HL-60 (cell line): ENCODE results near the gene FPGS.

ENCODE experiments used
- DNase-seq, 2 experiments: peaks; one replicate each; pipeline ENCODE4 v3.0.0-alpha.2; 2010 to 2020; ENCODE audit warnings: low read depth in 1 of 2, low spot score in 1 of 2
- H3K27ac ChIP-seq: fragments of 250-450 bp; sonication (Bioruptor Pico); replicated peaks from 2 replicates; pipeline ENCODE4 v1.5.1; 2020; ENCODE audit warnings: mild to moderate bottlenecking, moderate library complexity
- H3K27me3 ChIP-seq: fragments of 250-450 bp; sonication (Bioruptor Pico); 2 replicates; pipeline ENCODE4 v1.5.1; 2021; ENCODE audit warnings: mild to moderate bottlenecking, moderate library complexity; ENCODE audit not compliant: insufficient read depth, poor library complexity, severe bottlenecking
- H3K4me3 ChIP-seq: replicated peaks from 2 replicates; pipeline ENCODE4 v1.5.1; 2011; ENCODE audit warnings: mild to moderate bottlenecking, control low read depth, low read length; ENCODE audit not compliant: insufficient read depth
- GABPA ChIP-seq: IDR thresholded peaks from 2 replicates; pipeline ENCODE4 v1.6.1; 2012; ENCODE audit warnings: low read depth
- POLR2AphosphoS5 ChIP-seq: IDR thresholded peaks from 2 replicates; pipeline ENCODE4 v1.6.1; 2012; ENCODE audit warnings: low read depth
- SPI1 ChIP-seq: IDR thresholded peaks from 2 replicates; pipeline ENCODE4 v1.6.1; 2012; ENCODE audit warnings: low read depth, mild to moderate bottlenecking, borderline replicate concordance
- TF ChIP-seq, protein P1 (sequence below): IDR thresholded peaks from one replicate; pipeline ENCODE4 v1.5.1; 2011; ENCODE audit warnings: low read length, control low read depth, inconsistent platforms; ENCODE audit not compliant: insufficient read depth
- TF ChIP-seq, protein P2 (sequence below): IDR thresholded peaks from 2 replicates; pipeline ENCODE4 v1.6.1; 2012; ENCODE audit warnings: low read depth; ENCODE audit not compliant: insufficient replicate concordance

FPGS gene

DNA sequence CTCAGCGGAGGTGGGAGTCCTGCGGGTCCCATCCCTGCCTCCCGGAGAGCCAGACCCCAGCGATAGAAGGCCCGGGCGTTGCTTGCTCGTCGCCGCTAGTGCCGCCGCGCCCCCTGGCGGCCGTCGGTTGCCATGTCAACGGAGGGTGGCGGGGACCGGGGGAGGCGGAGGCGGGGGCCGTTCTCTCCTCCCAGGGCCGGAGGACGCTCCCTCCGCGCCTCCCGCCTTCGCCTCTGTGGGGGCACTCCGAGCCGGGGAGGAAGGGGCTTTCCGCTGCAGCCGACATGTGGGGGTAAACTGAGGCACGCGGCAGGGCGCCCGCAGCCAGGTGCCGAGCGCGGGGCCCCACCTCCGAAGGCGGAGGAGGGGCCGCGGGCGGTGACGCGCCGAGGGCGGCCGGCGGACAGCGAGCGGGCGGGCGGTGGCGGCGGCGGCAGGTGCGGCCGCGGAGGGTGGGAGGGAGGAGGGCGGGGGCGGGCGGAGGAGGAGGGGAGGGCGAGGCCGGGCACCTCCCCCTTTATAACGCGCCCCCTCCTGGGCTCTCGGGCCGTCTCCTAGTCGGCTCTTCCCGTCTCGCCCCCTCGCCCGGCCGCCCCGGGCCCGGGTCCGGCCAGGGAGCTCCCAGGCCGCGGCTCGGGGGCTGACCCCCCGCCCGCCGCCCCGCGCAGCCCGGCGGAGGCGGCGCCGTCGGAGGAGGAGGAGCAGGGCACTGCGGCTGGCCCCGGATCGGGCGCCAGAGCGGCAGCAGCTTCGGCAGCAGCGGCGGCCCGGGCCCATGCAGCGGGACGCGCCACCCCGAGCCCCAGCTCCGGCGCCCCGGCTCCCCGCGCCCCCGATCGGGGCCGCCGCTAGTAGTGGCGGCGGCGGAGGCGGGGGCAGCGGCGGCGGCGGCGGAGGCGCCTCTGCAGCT lies 17.4 kb upstream of the FPGS start:
- Histone ChIP-seq H3K27ac (peak overlapping the region; percentile 96), H3K4me3 (peak overlapping the region; percentile 93), H3K27me3 (no peaks in the 10 kb centered on the region)
- TF ChIP-seq, protein P1, sequence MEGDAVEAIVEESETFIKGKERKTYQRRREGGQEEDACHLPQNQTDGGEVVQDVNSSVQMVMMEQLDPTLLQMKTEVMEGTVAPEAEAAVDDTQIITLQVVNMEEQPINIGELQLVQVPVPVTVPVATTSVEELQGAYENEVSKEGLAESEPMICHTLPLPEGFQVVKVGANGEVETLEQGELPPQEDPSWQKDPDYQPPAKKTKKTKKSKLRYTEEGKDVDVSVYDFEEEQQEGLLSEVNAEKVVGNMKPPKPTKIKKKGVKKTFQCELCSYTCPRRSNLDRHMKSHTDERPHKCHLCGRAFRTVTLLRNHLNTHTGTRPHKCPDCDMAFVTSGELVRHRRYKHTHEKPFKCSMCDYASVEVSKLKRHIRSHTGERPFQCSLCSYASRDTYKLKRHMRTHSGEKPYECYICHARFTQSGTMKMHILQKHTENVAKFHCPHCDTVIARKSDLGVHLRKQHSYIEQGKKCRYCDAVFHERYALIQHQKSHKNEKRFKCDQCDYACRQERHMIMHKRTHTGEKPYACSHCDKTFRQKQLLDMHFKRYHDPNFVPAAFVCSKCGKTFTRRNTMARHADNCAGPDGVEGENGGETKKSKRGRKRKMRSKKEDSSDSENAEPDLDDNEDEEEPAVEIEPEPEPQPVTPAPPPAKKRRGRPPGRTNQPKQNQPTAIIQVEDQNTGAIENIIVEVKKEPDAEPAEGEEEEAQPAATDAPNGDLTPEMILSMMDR, result peak; percentile 49
- TF ChIP-seq SPI1, result no peak
- TF ChIP-seq, protein P2, sequence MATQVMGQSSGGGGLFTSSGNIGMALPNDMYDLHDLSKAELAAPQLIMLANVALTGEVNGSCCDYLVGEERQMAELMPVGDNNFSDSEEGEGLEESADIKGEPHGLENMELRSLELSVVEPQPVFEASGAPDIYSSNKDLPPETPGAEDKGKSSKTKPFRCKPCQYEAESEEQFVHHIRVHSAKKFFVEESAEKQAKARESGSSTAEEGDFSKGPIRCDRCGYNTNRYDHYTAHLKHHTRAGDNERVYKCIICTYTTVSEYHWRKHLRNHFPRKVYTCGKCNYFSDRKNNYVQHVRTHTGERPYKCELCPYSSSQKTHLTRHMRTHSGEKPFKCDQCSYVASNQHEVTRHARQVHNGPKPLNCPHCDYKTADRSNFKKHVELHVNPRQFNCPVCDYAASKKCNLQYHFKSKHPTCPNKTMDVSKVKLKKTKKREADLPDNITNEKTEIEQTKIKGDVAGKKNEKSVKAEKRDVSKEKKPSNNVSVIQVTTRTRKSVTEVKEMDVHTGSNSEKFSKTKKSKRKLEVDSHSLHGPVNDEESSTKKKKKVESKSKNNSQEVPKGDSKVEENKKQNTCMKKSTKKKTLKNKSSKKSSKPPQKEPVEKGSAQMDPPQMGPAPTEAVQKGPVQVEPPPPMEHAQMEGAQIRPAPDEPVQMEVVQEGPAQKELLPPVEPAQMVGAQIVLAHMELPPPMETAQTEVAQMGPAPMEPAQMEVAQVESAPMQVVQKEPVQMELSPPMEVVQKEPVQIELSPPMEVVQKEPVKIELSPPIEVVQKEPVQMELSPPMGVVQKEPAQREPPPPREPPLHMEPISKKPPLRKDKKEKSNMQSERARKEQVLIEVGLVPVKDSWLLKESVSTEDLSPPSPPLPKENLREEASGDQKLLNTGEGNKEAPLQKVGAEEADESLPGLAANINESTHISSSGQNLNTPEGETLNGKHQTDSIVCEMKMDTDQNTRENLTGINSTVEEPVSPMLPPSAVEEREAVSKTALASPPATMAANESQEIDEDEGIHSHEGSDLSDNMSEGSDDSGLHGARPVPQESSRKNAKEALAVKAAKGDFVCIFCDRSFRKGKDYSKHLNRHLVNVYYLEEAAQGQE, result no peak
- peak in 1 of 2 experiments; percentile 89 for DNase-seq

DNA sequence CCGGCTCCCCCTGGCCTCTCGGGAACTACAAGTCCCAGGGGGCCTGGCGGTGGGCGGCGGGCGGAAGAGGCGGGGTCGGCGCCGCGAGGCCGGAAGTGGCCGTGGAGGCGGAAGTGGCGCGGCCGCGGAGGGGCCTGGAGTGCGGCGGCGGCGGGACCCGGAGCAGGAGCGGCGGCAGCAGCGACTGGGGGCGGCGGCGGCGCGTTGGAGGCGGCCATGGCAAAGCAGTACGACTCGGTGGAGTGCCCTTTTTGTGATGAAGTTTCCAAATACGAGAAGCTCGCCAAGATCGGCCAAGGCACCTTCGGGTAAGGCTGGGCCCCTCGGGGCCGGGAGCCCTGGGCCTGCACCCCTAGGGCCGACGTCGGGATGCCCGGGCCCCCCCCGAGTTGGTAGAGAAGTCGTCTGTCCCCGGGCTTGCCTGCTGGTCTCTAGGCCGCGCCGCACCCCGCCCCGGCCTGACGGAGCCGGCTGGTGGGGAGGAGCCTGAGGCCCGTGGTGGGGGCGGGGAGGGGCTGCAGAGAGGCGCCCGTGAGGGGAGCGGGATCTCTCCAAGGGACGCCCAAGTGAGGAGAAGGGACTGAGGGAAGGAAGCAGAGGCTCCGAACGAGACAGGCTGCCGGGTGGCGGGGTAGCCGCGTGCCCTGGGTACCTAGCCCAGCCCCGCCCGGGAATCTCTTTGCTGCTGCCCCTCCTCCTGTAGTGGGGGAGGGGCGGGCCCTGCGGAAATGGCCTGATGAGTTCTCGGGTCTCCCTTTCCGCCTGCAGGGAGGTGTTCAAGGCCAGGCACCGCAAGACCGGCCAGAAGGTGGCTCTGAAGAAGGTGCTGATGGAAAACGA lies 16.5 kb upstream of the FPGS start, which contains the start of gene CDK9:
CDK9 (plus strand) TSS at position 102 of the 840 bp plus-strand sequence; CDS start at position 217, 115 bp downstream.
- peak within 1 kb of the TSS; percentile 93 for H3K4me3 ChIP-seq
- peak within 1 kb of the TSS; percentile 96 for H3K27ac ChIP-seq
- TF ChIP-seq POLR2AphosphoS5 (peak; percentile 42; the same call in 1 of the 2 replicates), SPI1 (peak; percentile 59; the same call in 1 of the 2 replicates), GABPA (peak; percentile 85)
- TF ChIP-seq, protein P2, result no peak
- TF ChIP-seq, protein P1, result no peak
- H3K27me3 ChIP-seq, result no peaks in the 10 kb centered on the region
- peak in 1 of 2 experiments; percentile 90 for DNase-seq

DNA sequence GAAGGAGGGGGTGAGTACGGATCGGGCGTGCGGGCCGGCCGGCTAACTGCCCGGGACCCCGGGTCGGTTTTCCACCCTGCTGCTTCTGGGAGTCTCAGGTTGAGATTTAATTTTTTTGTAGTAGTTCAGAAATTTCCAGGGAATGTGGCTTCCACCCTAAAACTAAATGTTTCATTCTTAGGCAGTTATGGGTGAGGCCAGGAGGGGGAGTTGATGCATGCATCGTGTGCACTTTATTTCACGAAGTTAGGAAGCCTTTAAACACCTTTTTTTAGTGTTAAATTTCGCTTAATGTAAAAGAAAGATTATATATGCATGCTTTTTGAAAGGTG lies 15.9 kb upstream of the FPGS start:
- no peaks in the 10 kb centered on the region for H3K27me3 ChIP-seq
- TF ChIP-seq SPI1 (no peak), POLR2AphosphoS5 (no peak), GABPA (no peak)
- TF ChIP-seq, protein P2, result no peak
- TF ChIP-seq, protein P1, result no peak
- H3K4me3 ChIP-seq, result peak overlapping the region; percentile 93
- H3K27ac ChIP-seq, result peak overlapping the region; percentile 94
- DNase-seq, result no peak
